H1 (cell line): ENCODE data around the gene ZNF789. TPM values are rescaled to one million over a fixed set of nuclear protein-coding genes. Genes with fewer than 3 reads are reported as not detected.

Experiments
- CTCF ChIA-PET: fragments of 300-600 bp; sonication (Branson Sonifier 250); formaldehyde crosslinking; loops from one replicate; lab custom pipeline; 2021; ENCODE audit not compliant: partially characterized antibody; lab: Charles Lee
- POLR2A ChIA-PET: fragments of 300-600 bp; sonication (Branson Sonifier 250); formaldehyde crosslinking; loops from one replicate; lab custom pipeline; 2021; ENCODE audit warnings: inconsistent platforms; ENCODE audit not compliant: partially characterized antibody; lab: Charles Lee
- DNase-seq, 2 experiments: peaks; one replicate each; pipeline versions ENCODE4 v3.0.0 to v3.0.0-alpha.2; 2010 to 2022; ENCODE audit warnings: low spot score in 2 of 2, low read depth in 1 of 2, mixed read lengths in 1 of 2
- FAIRE-seq: peaks from 2 replicates; lab custom pipeline; 2011; peaks lifted over from hg19 to GRCh38; lab: Jason Lieb, UNC
- H2AFZ ChIP-seq: 2 replicates; pipeline ENCODE4 v1.8.1; 2012; ENCODE audit warnings: low read length, inconsistent platforms
- H2AK5ac ChIP-seq: 2 replicates; pipeline ENCODE4 v1.6.1; 2013; ENCODE audit warnings: low read depth, low read length
- H2BK120ac ChIP-seq: replicated peaks from 2 replicates; pipeline ENCODE3; 2013; ENCODE audit warnings: low read depth, low read length, inconsistent platforms
- H2BK12ac ChIP-seq: 2 replicates; pipeline ENCODE4 v1.6.1; 2013; ENCODE audit warnings: low read depth, low read length
- H2BK15ac ChIP-seq: 2 replicates; pipeline ENCODE4 v1.6.1; 2013; ENCODE audit warnings: low read length
- H2BK20ac ChIP-seq: 2 replicates; pipeline ENCODE4 v1.6.1; 2013; ENCODE audit warnings: low read length
- H2BK5ac ChIP-seq: 2 replicates; pipeline ENCODE4 v1.6.1; 2013; ENCODE audit warnings: low read depth, low read length
- H3K14ac ChIP-seq: 2 replicates; pipeline ENCODE4 v1.6.1; 2013; ENCODE audit warnings: inconsistent platforms; ENCODE audit not compliant: insufficient read length
- H3K18ac ChIP-seq: 2 replicates; pipeline ENCODE4 v1.6.1; 2013; ENCODE audit warnings: low read length; ENCODE audit errors: extremely low read depth
- H3K23ac ChIP-seq: 2 replicates; pipeline ENCODE4 v1.6.1; 2013; ENCODE audit warnings: inconsistent platforms; ENCODE audit not compliant: insufficient read length
- H3K23me2 ChIP-seq: 2 replicates; pipeline ENCODE4 v1.6.1; 2013; ENCODE audit warnings: low read depth, low read length
- H3K27ac ChIP-seq: 2 replicates; pipeline ENCODE4 v1.6.1; 2011; ENCODE audit warnings: low read depth, low read length, inconsistent platforms
- H3K27me3 ChIP-seq, 4 experiments: replicated peaks in 1 of 4; 1 replicate in 1 of 4; 2 replicates in 3 of 4; pipeline versions ENCODE4 v1.6.1 to v1.8.1; 2011 to 2013; ENCODE audit warnings: low read length in 3 of 4, mild to moderate bottlenecking in 3 of 4, inconsistent platforms in 2 of 4, mixed read lengths in 2 of 4, moderate library complexity in 1 of 4; ENCODE audit not compliant: control insufficient read depth in 3 of 4, insufficient read depth in 3 of 4; ENCODE audit errors: extremely low read depth in 1 of 4
- H3K36me3 ChIP-seq, 4 experiments: 2 replicates each; pipeline versions ENCODE4 v1.6.1 to v1.8.1; 2011 to 2013; ENCODE audit warnings: mild to moderate bottlenecking in 4 of 4, low read length in 3 of 4, moderate library complexity in 2 of 4, control low read depth in 1 of 4, inconsistent platforms in 1 of 4; ENCODE audit not compliant: insufficient read depth in 4 of 4, control insufficient read depth in 2 of 4
- H3K4ac ChIP-seq: replicated peaks from 2 replicates; pipeline ENCODE3; 2013; ENCODE audit warnings: low read length, low read depth, mixed read lengths, inconsistent platforms; ENCODE audit not compliant: insufficient read length
- H3K4me1 ChIP-seq, 4 experiments: replicated peaks in 1 of 4; 1 replicate in 1 of 4; 2 replicates in 3 of 4; pipeline versions ENCODE4 v1.6.1 to v1.8.1; 2011 to 2013; ENCODE audit warnings: low read length in 3 of 4, inconsistent platforms in 2 of 4, mixed read lengths in 1 of 4; ENCODE audit not compliant: insufficient read depth in 4 of 4, control insufficient read depth in 3 of 4
- H3K4me2 ChIP-seq, 2 experiments: 2 replicates each; pipeline versions ENCODE4 v1.6.1 to v1.8.1; 2011 to 2013; ENCODE audit warnings: low read depth in 2 of 2, low read length in 2 of 2, control low read depth in 1 of 2, inconsistent platforms in 1 of 2, mild to moderate bottlenecking in 1 of 2; ENCODE audit not compliant: insufficient read depth in 1 of 2
- H3K4me3 ChIP-seq, 4 experiments: fragments of 200-600, 300-600 bp in 1 of 4; sonication (generic), shearing (Covaris generic), sonication (Bioruptor Twin) in 1 of 4; 2 replicates each; pipeline versions ENCODE4 v1.5.1 to v1.8.1; 2011 to 2016; ENCODE audit warnings: low read length in 4 of 4, low read depth in 3 of 4, control low read depth in 2 of 4, inconsistent platforms in 2 of 4, mild to moderate bottlenecking in 2 of 4, mixed read lengths in 1 of 4, moderate library complexity in 1 of 4; ENCODE audit not compliant: insufficient read depth in 2 of 4; ENCODE audit errors: extremely low read depth in 1 of 4
- H3K56ac ChIP-seq: replicated peaks from 2 replicates; pipeline ENCODE3; 2013; ENCODE audit warnings: low read depth, mild to moderate bottlenecking, mixed read lengths, low read length, inconsistent platforms; ENCODE audit not compliant: insufficient read length
- H3K79me1 ChIP-seq: 2 replicates; pipeline ENCODE4 v1.6.1; 2013; ENCODE audit warnings: low read depth, low read length, control low read depth
- H3K79me2 ChIP-seq, 2 experiments: 2 replicates each; pipeline versions ENCODE4 v1.6.1 to v1.8.1; 2012 to 2013; ENCODE audit warnings: low read length in 2 of 2, mild to moderate bottlenecking in 2 of 2, inconsistent platforms in 1 of 2; ENCODE audit not compliant: insufficient read depth in 2 of 2, control insufficient read depth in 1 of 2
- H3K9ac ChIP-seq, 4 experiments: replicated peaks in 1 of 4; 1 replicate in 1 of 4; 2 replicates in 3 of 4; pipeline versions ENCODE4 v1.6.1 to v1.8.1; 2011 to 2013; ENCODE audit warnings: low read depth in 3 of 4, low read length in 3 of 4, control low read depth in 2 of 4, mild to moderate bottlenecking in 2 of 4, moderate library complexity in 2 of 4, inconsistent platforms in 1 of 4; ENCODE audit errors: extremely low read depth in 1 of 4
- H3K9me3 ChIP-seq, 2 experiments: 2 replicates each; pipeline versions ENCODE4 v1.6.1 to v1.8.1; 2012 to 2013; ENCODE audit warnings: mild to moderate bottlenecking in 2 of 2, moderate library complexity in 2 of 2, control low read depth in 1 of 2, inconsistent platforms in 1 of 2, low read depth in 1 of 2, low read length in 1 of 2, mixed read lengths in 1 of 2; ENCODE audit not compliant: insufficient read depth in 2 of 2
- H4K20me1 ChIP-seq, 2 experiments: replicated peaks in 1 of 2; 2 replicates each; pipeline versions ENCODE3 to v1.8.1; 2011 to 2013; ENCODE audit warnings: inconsistent platforms in 2 of 2, low read length in 2 of 2, mild to moderate bottlenecking in 1 of 2; ENCODE audit not compliant: insufficient read depth in 2 of 2, control insufficient read depth in 1 of 2
- H4K5ac ChIP-seq: 2 replicates; pipeline ENCODE4 v1.6.1; 2013; ENCODE audit warnings: low read length, low read depth, mixed read lengths, inconsistent platforms; ENCODE audit not compliant: insufficient read length
- H4K8ac ChIP-seq: 2 replicates; pipeline ENCODE4 v1.8.0; 2013; ENCODE audit warnings: mild to moderate bottlenecking, moderate library complexity, low read length, inconsistent platforms; ENCODE audit not compliant: insufficient read depth; ENCODE audit errors: extremely low read depth
- H4K91ac ChIP-seq: replicated peaks from 2 replicates; pipeline ENCODE3; 2013; ENCODE audit warnings: low read length, mixed read lengths, inconsistent platforms; ENCODE audit not compliant: insufficient read length
- PHF8 ChIP-seq: fragments of 200-600 bp; sonication (generic); conservative IDR thresholded peaks from 2 replicates; pipeline ENCODE4 v1.7.1; 2012; ENCODE audit warnings: low read depth, mild to moderate bottlenecking, inconsistent platforms, low read length, moderate library complexity
- POLR2A ChIP-seq, 2 experiments: IDR thresholded peaks; 1 replicate in 1 of 2; 2 replicates in 1 of 2; pipeline ENCODE4 v1.6.1; 2011; ENCODE audit warnings: low read depth in 2 of 2, low read length in 2 of 2, mild to moderate bottlenecking in 2 of 2; ENCODE audit errors: control extremely low read depth in 1 of 2
- SIN3A ChIP-seq, 2 experiments: IDR thresholded peaks in 1 of 2; conservative IDR thresholded peaks in 1 of 2; 2 replicates each; pipeline ENCODE4 v1.6.1; 2011 to 2012; ENCODE audit warnings: low read length in 2 of 2, improper control_type of control experiment in 1 of 2, low read depth in 1 of 2, mild to moderate bottlenecking in 1 of 2
- TAF7 ChIP-seq: optimal IDR thresholded peaks from 2 replicates; pipeline ENCODE3; 2011; ENCODE audit warnings: low read depth, mild to moderate bottlenecking, inconsistent platforms, low read length, moderate library complexity, borderline replicate concordance
- WGBS, 2 experiments: shearing (Covaris generic) in 1 of 2; methylation state at CpG; one replicate each; pipeline versions ENCODE4 v1.1.6 to v1.1.7; 2013 to 2015; ENCODE audit warnings: low lambda C conversion rate in 2 of 2, mixed read lengths in 2 of 2, inconsistent platforms in 1 of 2, low coverage in 1 of 2, missing lambda C conversion rate in 1 of 2; ENCODE audit not compliant: insufficient replicate concordance in 2 of 2, insufficient coverage in 1 of 2, insufficient read length in 1 of 2; ENCODE audit errors: extremely low coverage in 1 of 2, missing lambda C conversion rate in 1 of 2; 5-methylcytosine and 5-hydroxymethylcytosine counted together
- polyA plus RNA-seq, 7 experiments: library from polyadenylated mRNA; depleted of rRNA in 3 of 7; stranded (reverse) in 5 of 7; unstranded in 2 of 7; fragments of >200 nt in 5 of 7; fragments of 200-250 nt in 2 of 7; gene quantifications; 1 replicate in 5 of 7; 2 replicates in 1 of 7; 4 replicates in 1 of 7; pipeline versions ENCODE4 v1.2.1 to v1.2.3, GENCODE V29; 2011 to 2013; ENCODE audit warnings: missing spikeins in 2 of 7, mixed read lengths in 2 of 7
- total RNA-seq: library from RNA; stranded (reverse); fragmentation: NEBNext Ultra II Directional; extraction: Animal tissue kit (Norgen Biotek cat#: 25700); gene quantifications from 2 replicates; pipeline ENCODE4 v1.2.1, GENCODE V29; 2021

Gene ZNF789
- total and polyA plus RNA-seq, 2 of the 8 experiments (the other 6 are each of a cell fraction or from before 2014, with no cell fraction given), result 11.4 to 12.5 TPM

GRCh38 chr7:99505324-99505662, 32.6 kb downstream of the ZNF789 start:
- DNase-seq, result no peak
- H3K4me1 ChIP-seq, result peaks cover 0 to 7% (median 4%) of the 10 kb centered on the region in 4 experiments; a peak in 5 of 7 replicates
- no peak overlapping the region for H2BK12ac ChIP-seq
- H2BK120ac ChIP-seq, result no peak overlapping the region
- H3K36me3 ChIP-seq, result no peaks in the 10 kb centered on the region; a peak in 1 of 8 replicates
- H4K20me1 ChIP-seq, result no peaks in the 10 kb centered on the region
- no peaks in the 10 kb centered on the region for H3K9me3 ChIP-seq
- H4K5ac ChIP-seq, result peak overlapping the region; percentile 44
- H2AFZ ChIP-seq, result no peak overlapping the region
- peak overlapping the region; percentile 62 to 75 for H3K4me2 ChIP-seq
- no peak overlapping the region; the same call in 1 of the 2 replicates for H3K27ac ChIP-seq
- H3K79me1 ChIP-seq, result no peaks in the 10 kb centered on the region
- FAIRE-seq, result no peak
- ChIA-PET CTCF (interaction anchor here (0.8 to 1.2 kb wide), 3 partner anchors 13 to 111 kb away, joined by 3 to 4 read pairs (median 3); no protein-coding TSS in a partner anchor), POLR2A (interaction anchor here (0.9 to 3.2 kb wide), 12 partner anchors 10 to 96 kb away, joined by 3 to 26 read pairs (median 7); partner anchors contain the start of genes ATP5MF, BUD31, FAM200A and PDAP1)
- no peak overlapping the region for H2BK20ac ChIP-seq
- WGBS, 2 experiments, result 8% methylated on average over 11 of the region's 11 CpGs; no CpG with 5 or more reads in 1 of the 2 experiments
- H4K91ac ChIP-seq, result no peak overlapping the region
- H3K14ac ChIP-seq, result no peak overlapping the region
- no peak overlapping the region for H3K4ac ChIP-seq
- H3K56ac ChIP-seq, result no peak overlapping the region
- peaks cover 0 to 29% of the 10 kb centered on the region in 2 experiments; a peak in 3 of 4 replicates for H3K79me2 ChIP-seq
- no peak overlapping the region for H2AK5ac ChIP-seq
- H3K27me3 ChIP-seq, result no peaks in the 10 kb centered on the region
- peak overlapping the region; percentile 96; the same call in 1 of the 2 replicates for H2BK5ac ChIP-seq
- H3K23me2 ChIP-seq, result peaks cover 2% of the 10 kb centered on the region; the same call in 1 of the 2 replicates
- peak; percentile 65 for TF ChIP-seq PHF8
- peak in 1 of 2 experiments; percentile 5; a peak in 1 of 3 replicates for TF ChIP-seq POLR2A (IDR thresholded peaks at IDR 0.05; ENCODE audit: control extremely low read depth in 1 of 2, low read depth in 2 of 2, low read length in 2 of 2)
- TF ChIP-seq SIN3A (conservative IDR thresholded peaks at IDR 0.05 in 1 of 2, IDR thresholded peaks at IDR 0.05 in 1 of 2; ENCODE audit: low read depth in 1 of 2, low read length in 2 of 2), result no peak; a peak in 1 of 4 replicates
- no peak for TF ChIP-seq TAF7
- H3K4me3 ChIP-seq, result peak overlapping the region; percentile 89 to 97 (median 94)
- H3K9ac ChIP-seq, result peak overlapping the region; percentile 60 to 82 (median 80); a peak in 6 of 7 replicates
- H4K8ac ChIP-seq, result no peak overlapping the region
- H2BK15ac ChIP-seq, result no peak overlapping the region
- H3K18ac ChIP-seq, result no peak overlapping the region
- H3K23ac ChIP-seq, result no peak overlapping the region
